ENCODE measurements around the gene SLC24A3. TPM values are rescaled to one million over a fixed set of nuclear protein-coding genes. Genes with fewer than 3 reads are reported as not detected.

Gene SLC24A3
- total and polyA plus RNA-seq, 2 of the 13 experiments (the other 11 are each of a cell fraction or from before 2014, with no cell fraction given): not detected

- no peak for TF ChIP-seq ESRRA (CRISPR knock-in tag; IDR thresholded peaks at IDR 0.05; ENCODE audit: low read depth)
- TF ChIP-seq JUNB (CRISPR knock-in tag; IDR thresholded peaks at IDR 0.05; ENCODE audit: borderline replicate concordance): peak; percentile 68; the same call in 1 of the 2 replicates
- peak; percentile 52 for TF ChIP-seq TEAD3 (CRISPR knock-in tag; optimal IDR thresholded peaks at IDR 0.05; ENCODE audit: borderline replicate concordance)
- no peak for TF ChIP-seq ATF3 (CRISPR knock-in tag; IDR thresholded peaks at IDR 0.05)
- no peak for TF ChIP-seq ZKSCAN1 (IDR thresholded peaks at IDR 0.05; ENCODE audit: low read length)
- TF ChIP-seq CHCHD3 (CRISPR knock-in tag; IDR thresholded peaks at IDR 0.05): no peak
- TF ChIP-seq ZNF75D (CRISPR knock-in tag; IDR thresholded peaks at IDR 0.05; ENCODE audit: borderline replicate concordance): no peak
- TF ChIP-seq KDM6A (CRISPR knock-in tag; IDR thresholded peaks at IDR 0.05; ENCODE audit: low read depth): peak; percentile 55; the same call in 1 of the 2 replicates
- no peak for TF ChIP-seq RAD51 (IDR thresholded peaks at IDR 0.05; ENCODE audit: borderline replicate concordance)
- TF ChIP-seq PTBP1 (IDR thresholded peaks at IDR 0.05; ENCODE audit: low read depth, low read length, poor library complexity, severe bottlenecking): no peak
- TF ChIP-seq KDM2A (CRISPR knock-in tag; IDR thresholded peaks at IDR 0.05; ENCODE audit: borderline replicate concordance, low read depth): no peak
- no peak for TF ChIP-seq ZFYVE20 (CRISPR knock-in tag; IDR thresholded peaks at IDR 0.05; ENCODE audit: borderline replicate concordance, low read depth)
- TF ChIP-seq ZNF12 (CRISPR knock-in tag; IDR thresholded peaks at IDR 0.05): no peak
- TF ChIP-seq DBP (CRISPR knock-in tag; IDR thresholded peaks at IDR 0.05; ENCODE audit: not compliant biosample characterization): no peak
- TF ChIP-seq ZBTB37 (CRISPR knock-in tag; IDR thresholded peaks at IDR 0.05): no peak; the same call in 1 of the 2 replicates
- TF ChIP-seq NKX3-1 (CRISPR knock-in tag; IDR thresholded peaks at IDR 0.05): no peak
- TF ChIP-seq ZNF772 (CRISPR knock-in tag; IDR thresholded peaks at IDR 0.05): peak; percentile 93
- TF ChIP-seq CENPT (CRISPR knock-in tag; IDR thresholded peaks at IDR 0.05; ENCODE audit: low read depth): no peak
- TF ChIP-seq MBNL3 (CRISPR knock-in tag; conservative IDR thresholded peaks at IDR 0.05): no peak
- TF ChIP-seq PHF8 (CRISPR knock-in tag; IDR thresholded peaks at IDR 0.05): no peak; the same call in 1 of the 2 replicates
- TF ChIP-seq ETV6 (CRISPR knock-in tag; conservative IDR thresholded peaks at IDR 0.05): no peak
- TF ChIP-seq USF2 (IDR thresholded peaks at IDR 0.05; ENCODE audit: low read depth, low read length): no peak
- TF ChIP-seq USF2 (CRISPR knock-in tag; IDR thresholded peaks at IDR 0.05; ENCODE audit: borderline replicate concordance): no peak
- TF ChIP-seq EED (CRISPR knock-in tag; IDR thresholded peaks at IDR 0.05): no peak
- TF ChIP-seq YY1 (IDR thresholded peaks at IDR 0.05; ENCODE audit: insufficient read depth, insufficient replicate concordance, low read depth, low read length): no peak
- no peak for TF ChIP-seq ZNF674 (CRISPR knock-in tag; IDR thresholded peaks at IDR 0.05; ENCODE audit: low read depth)
- peak; percentile 75; the same call in 1 of the 2 replicates for TF ChIP-seq CHD4 (IDR thresholded peaks at IDR 0.05; ENCODE audit: borderline replicate concordance, low read length)
- no peak for TF ChIP-seq ZNF605 (CRISPR knock-in tag; IDR thresholded peaks at IDR 0.05)
Observed at GRCh38 chr20:19609642-19610223, 397.3 kb downstream of the SLC24A3 start (continued).
